ENCODE measurements around the gene RNF41.
A peak's percentile ranks its signal among the peaks of the same experiment; 100 is the strongest.

The RNF41 gene

GRCh38 chr12:56161690-56162351, 59.9 kb downstream of the RNF41 start:
- in situ Hi-C loops (cut with HindIII; ENCODE audit: low pct_ligation_motif_present, low sequenced_read_pairs) = no loop called here
- H3K36me3 ChIP-seq (replicated peaks) = peaks cover 67% of the 10 kb centered on the region
- peak overlapping the region; percentile 99 for H3K4me3 ChIP-seq (ENCODE audit: low read depth, low read length)
- TF ChIP-seq CTCF (IDR thresholded peaks at IDR 0.05; ENCODE audit: low read depth, low read length, missing control alignments) = no peak
- no peak for DNase-seq
- no peaks in the 10 kb centered on the region for H3K27me3 ChIP-seq (replicated peaks)
- no peak overlapping the region for H3K27ac ChIP-seq

GRCh38 chr12:56160894-56161689, 60.6 kb downstream of the RNF41 start:
- in situ Hi-C loops (cut with HindIII; ENCODE audit: low pct_ligation_motif_present, low sequenced_read_pairs) = no loop called here
- DNase-seq = no peak
- peaks cover 62% of the 10 kb centered on the region for H3K36me3 ChIP-seq (replicated peaks)
- peak overlapping the region; percentile 99 for H3K4me3 ChIP-seq (ENCODE audit: low read depth, low read length)
- no peak for TF ChIP-seq CTCF (IDR thresholded peaks at IDR 0.05; ENCODE audit: low read depth, low read length, missing control alignments)
- H3K27ac ChIP-seq = no peak overlapping the region
- H3K27me3 ChIP-seq (replicated peaks) = no peaks in the 10 kb centered on the region

GRCh38 chr12:56160193-56160763, 61.4 kb downstream of the RNF41 start:
- in situ Hi-C loops (cut with HindIII; ENCODE audit: low pct_ligation_motif_present, low sequenced_read_pairs) = no loop called here
- Histone ChIP-seq H3K27me3 (replicated peaks) (no peaks in the 10 kb centered on the region), H3K27ac (peak overlapping the region; percentile 13), H3K4me3 (ENCODE audit: low read depth, low read length) (peak overlapping the region; percentile 99), H3K36me3 (replicated peaks) (peaks cover 55% of the 10 kb centered on the region)
- no peak for TF ChIP-seq CTCF (IDR thresholded peaks at IDR 0.05; ENCODE audit: low read depth, low read length, missing control alignments)
- peak; percentile 52 for DNase-seq

GRCh38 chr12:56159482-56160192, 62.1 kb downstream of the RNF41 start:
- peak overlapping the region; percentile 99 for H3K4me3 ChIP-seq (ENCODE audit: low read depth, low read length)
- in situ Hi-C loops (cut with HindIII; ENCODE audit: low pct_ligation_motif_present, low sequenced_read_pairs) = no loop called here
- H3K36me3 ChIP-seq (replicated peaks) = peaks cover 50% of the 10 kb centered on the region
- no peak for TF ChIP-seq CTCF (IDR thresholded peaks at IDR 0.05; ENCODE audit: low read depth, low read length, missing control alignments)
- H3K27ac ChIP-seq = peak overlapping the region; percentile 95
- no peak for DNase-seq
- H3K27me3 ChIP-seq (replicated peaks) = no peaks in the 10 kb centered on the region

- peak overlapping the region; percentile 95 for H3K27ac ChIP-seq
- in situ Hi-C loops (cut with HindIII; ENCODE audit: low pct_ligation_motif_present, low sequenced_read_pairs) = no loop called here
- TF ChIP-seq CTCF (IDR thresholded peaks at IDR 0.05; ENCODE audit: low read depth, low read length, missing control alignments) = no peak
- peak overlapping the region; percentile 99 for H3K4me3 ChIP-seq (ENCODE audit: low read depth, low read length)
- H3K27me3 ChIP-seq (replicated peaks) = no peaks in the 10 kb centered on the region
- peak; percentile 59 for DNase-seq
- H3K36me3 ChIP-seq (replicated peaks) = peaks cover 46% of the 10 kb centered on the region
These were observed 62.7 kb downstream of the RNF41 start for GRCh38 chr12:56158926-56159461.
